WTC11 (cell line): ENCODE results near the gene RUFY3.

ENCODE experiments used
- CBFB ChIP-seq: sonication (generic); formaldehyde crosslinking; IDR thresholded peaks from 2 replicates; pipeline ENCODE4 v1.8.1; 2022; ENCODE audit warnings: mild to moderate bottlenecking, low read depth, missing genetic modification reagents
- CTCF ChIP-seq: fragments of 200-600 bp; IDR thresholded peaks from 2 replicates; pipeline ENCODE4 v1.8.0; 2022; ENCODE audit warnings: antibody characterized with exemption
- FOXP1 ChIP-seq: sonication (generic); formaldehyde crosslinking; IDR thresholded peaks from 2 replicates; pipeline ENCODE4 v1.8.0; 2022; ENCODE audit warnings: missing genetic modification reagents, mild to moderate bottlenecking, moderate library complexity, borderline replicate concordance
- FOXP4 ChIP-seq: sonication (generic); formaldehyde crosslinking; IDR thresholded peaks from 2 replicates; pipeline ENCODE4 v1.8.0; 2022; ENCODE audit warnings: mild to moderate bottlenecking, missing genetic modification reagents
- PRDM15 ChIP-seq: sonication (generic); formaldehyde crosslinking; IDR thresholded peaks from 2 replicates; pipeline ENCODE4 v1.8.0; 2022; ENCODE audit warnings: missing genetic modification reagents
- PREB ChIP-seq: sonication (generic); formaldehyde crosslinking; IDR thresholded peaks from 2 replicates; pipeline ENCODE4 v1.8.1; 2022; ENCODE audit warnings: mild to moderate bottlenecking, missing genetic modification reagents, moderate library complexity, borderline replicate concordance
- SMAD4 ChIP-seq: sonication (generic); formaldehyde crosslinking; IDR thresholded peaks from 2 replicates; pipeline ENCODE4 v1.8.0; 2022; ENCODE audit warnings: mild to moderate bottlenecking, missing genetic modification reagents
- TEAD1 ChIP-seq: sonication (generic); formaldehyde crosslinking; IDR thresholded peaks from 2 replicates; pipeline ENCODE4 v1.8.0; 2022; ENCODE audit warnings: mild to moderate bottlenecking, missing genetic modification reagents
- USF1 ChIP-seq: sonication (generic); formaldehyde crosslinking; IDR thresholded peaks from 2 replicates; pipeline ENCODE4 v1.8.0; 2022; ENCODE audit warnings: mild to moderate bottlenecking, missing genetic modification reagents
- USF2 ChIP-seq: sonication (generic); formaldehyde crosslinking; IDR thresholded peaks from 2 replicates; pipeline ENCODE4 v1.8.1; 2023; ENCODE audit warnings: mild to moderate bottlenecking, missing genetic modification reagents, moderate library complexity
- ZBTB21 ChIP-seq: sonication (generic); formaldehyde crosslinking; IDR thresholded peaks from 2 replicates; pipeline ENCODE4 v1.8.1; 2023; ENCODE audit warnings: mild to moderate bottlenecking, missing genetic modification reagents, borderline replicate concordance
- ZBTB43 ChIP-seq: sonication (generic); formaldehyde crosslinking; IDR thresholded peaks from 2 replicates; pipeline ENCODE4 v1.8.1; 2023; ENCODE audit warnings: mild to moderate bottlenecking, missing genetic modification reagents
- ZNF219 ChIP-seq: sonication (generic); formaldehyde crosslinking; IDR thresholded peaks from 2 replicates; pipeline ENCODE4 v1.8.0; 2023; ENCODE audit warnings: missing genetic modification reagents, mild to moderate bottlenecking, borderline replicate concordance
- ZNF281 ChIP-seq: sonication (generic); formaldehyde crosslinking; IDR thresholded peaks from 2 replicates; pipeline ENCODE4 v1.8.0; 2023; ENCODE audit warnings: mild to moderate bottlenecking, missing genetic modification reagents

GRCh38 chr4:70754990-70755688 is 33.4 kb downstream of the RUFY3 start:
- TF ChIP-seq CTCF (no peak), SMAD4 (CRISPR knock-in tag) (no peak), PREB (CRISPR knock-in tag) (no peak), ZNF281 (CRISPR knock-in tag) (no peak), FOXP1 (no peak), PRDM15 (no peak), USF1 (CRISPR knock-in tag) (no peak), ZBTB21 (no peak), CBFB (CRISPR knock-in tag) (no peak), ZNF219 (CRISPR knock-in tag) (no peak), FOXP4 (CRISPR knock-in tag) (no peak), ZBTB43 (CRISPR knock-in tag) (no peak), USF2 (CRISPR knock-in tag) (no peak), TEAD1 (CRISPR knock-in tag) (no peak)
